Common myeloid progenitor, CD34-positive (primary cell): ENCODE results near the gene EXOC3.

Experiments
- CTCF ChIA-PET: fragments of 350-600 bp; sonication (Branson Sonifier 250); formaldehyde crosslinking; loops from one replicate; lab custom pipeline; 2021; ENCODE audit warnings: antibody characterized with exemption; lab: Charles Lee
- POLR2A ChIA-PET: fragments of 350-600 bp; sonication (Branson Sonifier 250); formaldehyde crosslinking; loops from one replicate; lab custom pipeline; 2021; ENCODE audit warnings: antibody characterized with exemption; lab: Charles Lee
- DNase-seq, 3 donors: peaks; one replicate each; pipeline versions ENCODE4 v3.0.0 to v3.0.0-alpha.2; 2013
- H3K27ac ChIP-seq, 2 experiments: 1 replicate in 1 of 2; 2 replicates in 1 of 2; pipeline ENCODE4 v1.7.0; 2013; ENCODE audit warnings: inconsistent platforms in 2 of 2, low read length in 2 of 2, mild to moderate bottlenecking in 2 of 2, low read depth in 1 of 2, moderate library complexity in 1 of 2; ENCODE audit not compliant: severe bottlenecking in 2 of 2, insufficient read depth in 1 of 2, poor library complexity in 1 of 2
- H3K27me3 ChIP-seq, 5 experiments: replicated peaks in 2 of 5; 1 replicate in 3 of 5; 2 replicates in 2 of 5; pipeline versions ENCODE4 v1.6.1 to v1.7.0; 2013; ENCODE audit warnings: low read length in 4 of 5, mild to moderate bottlenecking in 2 of 5, moderate library complexity in 2 of 5, inconsistent platforms in 1 of 5; ENCODE audit not compliant: insufficient read depth in 5 of 5, control insufficient read depth in 4 of 5
- H3K36me3 ChIP-seq, 4 experiments: 1 replicate in 2 of 4; 2 replicates in 2 of 4; pipeline versions ENCODE4 v1.6.1 to v1.7.0; 2013; ENCODE audit warnings: low read length in 3 of 4, control low read depth in 1 of 4, mild to moderate bottlenecking in 1 of 4; ENCODE audit not compliant: control insufficient read depth in 4 of 4, insufficient read depth in 4 of 4
- H3K4me1 ChIP-seq, 4 experiments: 1 replicate in 3 of 4; 2 replicates in 1 of 4; pipeline versions ENCODE4 v1.6.1 to v1.7.1; 2013; ENCODE audit warnings: low read length in 3 of 4, mild to moderate bottlenecking in 3 of 4, control low read depth in 1 of 4, inconsistent platforms in 1 of 4, moderate library complexity in 1 of 4; ENCODE audit not compliant: control insufficient read depth in 4 of 4, insufficient read depth in 4 of 4; ENCODE audit errors: control extremely low read depth in 1 of 4
- H3K4me3 ChIP-seq, 7 experiments: 1 replicate in 4 of 7; 2 replicates in 3 of 7; pipeline versions ENCODE4 v1.5.1 to v1.7.0; 2013; ENCODE audit warnings: mild to moderate bottlenecking in 7 of 7, low read length in 6 of 7, moderate library complexity in 6 of 7, inconsistent platforms in 2 of 7, low read depth in 2 of 7, control low read depth in 1 of 7; ENCODE audit not compliant: insufficient read depth in 4 of 7, control insufficient read depth in 1 of 7; ENCODE audit errors: extremely low read depth in 1 of 7
- H3K9me3 ChIP-seq, 5 experiments: 1 replicate in 4 of 5; 2 replicates in 1 of 5; pipeline versions ENCODE4 v1.6.1 to v1.7.1; 2013; ENCODE audit warnings: low read length in 4 of 5, mild to moderate bottlenecking in 2 of 5, inconsistent platforms in 1 of 5, low read depth in 1 of 5, moderate library complexity in 1 of 5; ENCODE audit not compliant: control insufficient read depth in 4 of 5, insufficient read depth in 2 of 5; ENCODE audit errors: control extremely low read depth in 1 of 5
- WGBS: methylation state at CpG from one replicate; pipeline ENCODE4 v1.1.5; 2013; ENCODE audit not compliant: insufficient coverage; 5-methylcytosine and 5-hydroxymethylcytosine counted together

The EXOC3 gene

DNA sequence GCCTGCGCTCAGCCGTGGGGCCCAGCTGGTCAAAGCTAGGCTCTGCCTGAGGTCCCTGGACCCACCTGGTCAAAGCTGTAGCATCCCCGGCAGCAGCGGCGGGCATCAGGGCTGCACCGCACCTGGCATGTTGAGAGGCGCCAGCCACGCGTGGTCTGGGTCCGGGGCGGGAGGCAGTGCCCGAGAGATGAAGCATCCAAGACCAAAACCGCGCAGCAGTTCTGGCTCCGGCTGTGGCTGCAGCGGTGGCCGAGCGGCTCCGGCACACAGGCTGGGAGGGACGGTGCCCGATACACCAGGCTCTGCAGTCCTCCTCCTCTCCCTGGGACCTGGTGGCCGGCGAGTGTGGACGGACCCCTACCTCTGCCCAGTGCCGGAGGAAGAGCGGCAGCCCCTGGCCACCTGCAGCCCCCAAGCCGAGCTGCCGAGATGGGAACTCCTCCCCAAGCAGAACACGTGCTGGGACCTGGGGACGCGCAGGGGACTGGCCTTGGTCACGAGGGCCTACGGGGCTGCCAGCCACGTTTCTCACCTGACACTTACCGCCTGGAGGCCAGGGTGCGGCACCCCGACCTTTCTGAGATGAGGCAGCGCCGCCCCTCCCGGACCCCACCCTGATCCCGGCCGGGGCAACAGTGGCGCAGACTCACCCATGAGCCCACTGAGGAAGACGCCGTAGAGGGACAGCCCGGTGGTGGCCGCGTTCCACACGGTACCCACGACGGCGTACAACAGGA is 48.3 kb downstream of the EXOC3 start:
- H3K36me3 ChIP-seq = no peaks in the 10 kb centered on the region
- CTCF ChIA-PET = no interaction called here
- DNase-seq = no peak
- peaks cover 0 to 2% (median 0%) of the 10 kb centered on the region in 5 experiments for H3K9me3 ChIP-seq
- 93% methylated on average over 48 of the region's 52 CpGs for WGBS
- H3K27ac ChIP-seq = no peak overlapping the region
- POLR2A ChIA-PET = no interaction called here
- peaks cover 0 to 17% (median 0%) of the 10 kb centered on the region in 5 experiments for H3K27me3 ChIP-seq
- peaks cover 0 to 2% (median under 1%) of the 10 kb centered on the region in 4 experiments for H3K4me1 ChIP-seq
- no peak overlapping the region for H3K4me3 ChIP-seq

DNA sequence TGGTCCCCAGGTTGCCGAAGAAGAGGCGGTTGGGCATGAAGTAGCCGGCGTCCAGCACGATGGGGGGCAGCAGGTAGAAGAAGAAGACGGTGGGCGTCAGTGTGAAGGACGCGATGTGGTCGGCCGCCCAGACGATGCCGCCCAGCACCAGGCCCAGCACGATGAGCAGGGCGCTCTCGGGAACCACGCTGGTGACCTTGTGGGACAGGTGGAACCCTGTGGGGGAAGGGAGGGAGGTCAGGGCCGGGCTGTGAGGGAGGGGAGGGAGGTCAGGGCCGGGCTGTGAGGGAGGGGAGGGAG is 48.8 kb downstream of the EXOC3 start:
- H3K36me3 ChIP-seq = no peaks in the 10 kb centered on the region
- H3K4me3 ChIP-seq = no peak overlapping the region
- CTCF ChIA-PET = no interaction called here
- H3K9me3 ChIP-seq = no peaks in the 10 kb centered on the region
- H3K4me1 ChIP-seq = no peaks in the 10 kb centered on the region
- POLR2A ChIA-PET = no interaction called here
- DNase-seq = no peak
- 93% methylated on average over 7 of the region's 19 CpGs for WGBS
- peaks cover 0 to 20% (median 0%) of the 10 kb centered on the region in 5 experiments for H3K27me3 ChIP-seq
- no peak overlapping the region for H3K27ac ChIP-seq

DNA sequence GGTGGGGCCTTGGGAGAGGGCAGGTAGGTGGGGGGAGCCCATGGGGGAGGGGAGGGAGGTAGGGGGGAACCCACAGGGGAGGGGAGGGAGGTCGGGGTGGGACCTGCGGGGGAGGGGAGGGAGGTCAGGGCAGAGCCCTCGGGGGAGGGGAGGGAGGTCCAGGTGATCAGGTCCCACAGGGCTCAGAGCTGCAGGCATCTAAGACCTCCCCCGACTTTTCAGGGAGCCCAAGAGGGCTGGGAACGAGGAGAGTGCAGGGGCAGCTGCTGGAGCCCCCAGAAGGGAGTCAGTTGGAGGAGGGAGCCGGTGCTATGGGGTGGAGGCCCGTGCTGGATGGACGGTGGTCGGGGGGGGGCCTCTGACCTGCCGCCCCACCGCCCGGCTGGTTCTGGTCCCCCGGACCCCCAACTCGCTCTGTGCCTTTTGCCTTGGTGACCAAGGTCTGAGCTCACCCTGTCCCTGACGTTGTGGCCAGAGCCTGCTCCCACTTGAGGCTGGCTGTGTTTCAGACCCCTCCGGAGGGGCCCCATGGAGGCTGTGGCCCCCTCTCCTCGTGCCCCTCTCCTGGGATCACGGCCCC is 49.4 kb downstream of the EXOC3 start:
- 74% methylated on average over 16 of the region's 18 CpGs for WGBS
- POLR2A ChIA-PET = no interaction called here

DNA sequence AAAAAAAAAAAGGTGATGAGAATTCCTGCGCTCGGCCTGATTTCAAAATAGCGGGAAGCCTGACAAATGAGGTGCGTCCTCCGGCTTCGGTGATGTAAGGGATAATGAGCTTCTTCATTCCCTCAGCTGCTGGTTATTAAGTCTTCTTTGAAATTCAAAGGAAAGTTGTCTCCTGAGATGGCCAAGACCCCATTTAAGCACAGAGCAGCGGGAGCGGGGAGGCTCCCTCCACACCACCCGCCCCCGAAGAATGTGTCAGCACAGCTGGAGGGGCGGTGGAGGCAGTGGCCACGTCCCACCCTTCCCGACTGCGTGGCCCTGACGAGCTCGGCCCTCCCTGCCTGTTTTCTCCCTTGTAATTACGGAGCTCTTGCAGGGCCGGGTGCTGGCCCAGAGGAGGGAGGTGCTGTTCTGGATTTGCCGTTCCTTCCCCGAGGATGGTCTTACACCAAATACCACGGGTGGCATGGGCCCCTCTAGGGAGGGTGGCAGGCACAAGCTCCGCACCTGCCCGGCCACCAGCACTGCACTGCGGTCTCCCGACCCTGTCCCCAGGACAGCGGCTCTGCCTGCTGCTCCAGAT is 50.2 kb downstream of the EXOC3 start:
- CTCF ChIA-PET = interaction anchor here (0.8 to 1.7 kb wide), 2 partner anchors 9 to 18 kb away, joined by 3 to 5 read pairs; no protein-coding TSS in a partner anchor
- no peaks in the 10 kb centered on the region for H3K36me3 ChIP-seq
- WGBS = 82% methylated on average over 18 of the region's 26 CpGs
- H3K9me3 ChIP-seq = no peaks in the 10 kb centered on the region
- POLR2A ChIA-PET = interaction anchor here (0.6 kb wide), 2 partner anchors 12 to 116 kb away, joined by 3 read pairs; no protein-coding TSS in a partner anchor
- peaks cover 0 to 29% (median 0%) of the 10 kb centered on the region in 5 experiments for H3K27me3 ChIP-seq
- no peak overlapping the region for H3K4me3 ChIP-seq
- no peaks in the 10 kb centered on the region for H3K4me1 ChIP-seq
- no peak for DNase-seq
- no peak overlapping the region for H3K27ac ChIP-seq

More for the DNA sequence above, 49.4 kb downstream of the EXOC3 start:
- Histone ChIP-seq H3K27ac (no peak overlapping the region), H3K36me3 (no peaks in the 10 kb centered on the region), H3K27me3 (peaks cover 0 to 24% (median 0%) of the 10 kb centered on the region in 5 experiments), H3K4me1 (no peaks in the 10 kb centered on the region), H3K9me3 (no peaks in the 10 kb centered on the region), H3K4me3 (no peak overlapping the region)
- no peak for DNase-seq
- CTCF ChIA-PET = interaction anchor here (0.8 to 1.7 kb wide), 2 partner anchors 10 to 19 kb away, joined by 3 to 5 read pairs; no protein-coding TSS in a partner anchor

DNA sequence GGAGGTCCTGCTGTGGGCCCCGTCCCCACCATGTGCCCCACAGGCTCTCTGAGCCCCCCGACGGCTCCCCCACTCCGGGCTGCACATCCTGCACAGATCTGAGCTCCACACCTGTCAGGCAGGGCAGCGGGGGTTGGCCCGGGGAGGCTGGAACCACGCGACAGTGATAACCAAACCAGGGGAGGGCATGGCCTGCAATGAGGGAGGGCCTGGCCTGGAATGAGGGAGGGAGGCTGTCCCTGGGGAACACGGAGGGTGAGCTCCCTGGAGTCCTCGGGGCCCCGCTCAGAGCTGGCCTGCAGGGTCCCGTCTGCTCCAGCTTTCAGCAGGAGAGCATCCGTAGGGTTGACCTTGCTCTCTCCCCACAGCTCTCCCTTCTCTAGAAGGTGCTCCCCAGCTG is 50.8 kb downstream of the EXOC3 start:
- CTCF ChIA-PET = interaction anchor here (1.0 to 1.7 kb wide), 2 partner anchors 9 to 10 kb away, joined by 3 to 5 read pairs; no protein-coding TSS in a partner anchor
- Histone ChIP-seq H3K27ac (no peak overlapping the region), H3K9me3 (no peaks in the 10 kb centered on the region), H3K27me3 (peaks cover 0 to 30% (median 0%) of the 10 kb centered on the region in 5 experiments), H3K4me3 (no peak overlapping the region), H3K4me1 (no peaks in the 10 kb centered on the region), H3K36me3 (no peaks in the 10 kb centered on the region)
- 77% methylated on average over 11 of the region's 13 CpGs for WGBS
- POLR2A ChIA-PET = no interaction called here
- no peak for DNase-seq

DNA sequence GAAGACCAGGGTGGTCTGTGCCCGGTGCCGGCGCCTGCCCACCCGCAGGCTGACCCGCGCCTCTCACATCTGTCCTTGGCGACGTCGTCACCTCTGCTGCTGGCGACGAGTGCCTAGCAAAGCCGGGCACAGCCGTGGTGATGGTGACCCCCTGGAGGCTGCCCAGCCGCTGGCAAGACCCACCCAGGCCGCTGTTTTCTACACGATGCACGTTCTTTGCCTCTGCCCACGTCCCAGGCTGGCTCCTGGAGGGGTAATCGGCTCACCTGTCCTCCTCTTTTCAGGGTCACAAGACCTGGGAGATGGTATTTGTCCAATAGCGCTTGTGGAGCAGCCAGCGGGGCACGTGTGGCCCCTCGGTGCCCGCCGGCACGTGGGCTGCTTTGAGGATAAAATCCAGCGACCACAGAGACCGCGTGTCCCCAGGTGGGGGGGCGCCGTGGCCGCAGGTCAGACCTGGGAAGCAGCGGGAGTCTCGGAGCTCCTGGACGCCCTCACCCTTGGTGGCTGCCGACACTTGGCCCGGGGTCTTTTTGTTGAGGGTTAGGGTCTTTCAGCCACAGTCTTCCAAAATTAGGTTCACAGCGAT is 51.8 kb downstream of the EXOC3 start:
- peaks cover 0 to 30% (median 0%) of the 10 kb centered on the region in 5 experiments for H3K27me3 ChIP-seq
- WGBS = 83% methylated on average over 38 of the region's 38 CpGs
- POLR2A ChIA-PET = interaction anchor here (0.7 kb wide), 1 partner anchor 613 kb away, joined by 3 read pairs; no protein-coding TSS in a partner anchor
- H3K9me3 ChIP-seq = no peaks in the 10 kb centered on the region
- DNase-seq = no peak
- CTCF ChIA-PET = interaction anchor here (1.0 kb wide), 1 partner anchor 11 kb away, joined by 3 read pairs; no protein-coding TSS in a partner anchor
- H3K4me3 ChIP-seq = no peak overlapping the region
- no peak overlapping the region for H3K27ac ChIP-seq
- H3K36me3 ChIP-seq = no peaks in the 10 kb centered on the region
- H3K4me1 ChIP-seq = no peaks in the 10 kb centered on the region
